HEK293 (cell line): ENCODE measurements around the gene DAO.

ENCODE experiments used
- CTCF ChIA-PET: fragments of 350-600 bp; formaldehyde crosslinking; extraction: SDS; loops from one replicate; lab custom pipeline; 2021; ENCODE audit warnings: antibody characterized with exemption; lab: Yijun Ruan, JAX
- POLR2A ChIA-PET: fragments of 300-600 bp; formaldehyde crosslinking; extraction: SDS; loops from one replicate; lab custom pipeline; 2020; ENCODE audit warnings: antibody characterized with exemption, inconsistent platforms; lab: Yijun Ruan, JAX
- H3K27ac ChIP-seq: fragments of 200-500 bp; sonication (Bioruptor generic); 2 replicates; pipeline ENCODE4 v1.5.1; 2014; ENCODE audit warnings: low read depth, low read length, control low read depth, inconsistent platforms; ENCODE audit errors: extremely low read depth
- H3K36me3 ChIP-seq, 2 experiments: fragments of 200-500 bp in 1 of 2; sonication (Bioruptor generic) in 1 of 2; 1 replicate in 1 of 2; 2 replicates in 1 of 2; pipeline ENCODE4 v1.5.1; 2014 to 2017; ENCODE audit warnings: inconsistent platforms in 2 of 2, low read length in 2 of 2; ENCODE audit not compliant: control insufficient read depth in 2 of 2, insufficient read depth in 1 of 2
- H3K4me1 ChIP-seq: fragments of 200-500 bp; sonication (Bioruptor generic); 2 replicates; pipeline ENCODE4 v1.5.1; 2014; ENCODE audit warnings: mild to moderate bottlenecking, low read length, inconsistent platforms; ENCODE audit not compliant: control insufficient read depth, insufficient read depth
- H3K4me3 ChIP-seq: 2 replicates; pipeline ENCODE4 v1.5.1; 2011; ENCODE audit warnings: low read depth, mild to moderate bottlenecking, control low read depth, low read length, moderate library complexity
- H3K9me3 ChIP-seq: fragments of 200-500 bp; sonication (Bioruptor generic); 2 replicates; pipeline ENCODE4 v1.5.1; 2014; ENCODE audit warnings: low read depth, low read length, inconsistent platforms; ENCODE audit not compliant: control insufficient read depth, insufficient read depth
- BCL6B ChIP-seq: fragments of 450-650 bp; formaldehyde crosslinking; IDR thresholded peaks from 2 replicates; pipeline ENCODE4 v1.5.1; 2017; ENCODE audit warnings: missing biosample characterization, missing genetic modification characterization
- CTCF ChIP-seq: fragments of 450-650 bp; formaldehyde crosslinking; IDR thresholded peaks from 2 replicates; pipeline ENCODE4 v1.5.1; 2016; ENCODE audit warnings: missing biosample characterization, missing genetic modification characterization
- GFI1B ChIP-seq: fragments of 450-650 bp; formaldehyde crosslinking; IDR thresholded peaks from 2 replicates; pipeline ENCODE4 v1.5.1; 2016; ENCODE audit warnings: missing biosample characterization, missing genetic modification characterization
- GLIS1 ChIP-seq: fragments of 450-650 bp; formaldehyde crosslinking; IDR thresholded peaks from 2 replicates; pipeline ENCODE4 v1.5.1; 2016; ENCODE audit warnings: missing biosample characterization, missing genetic modification characterization
- KLF9 ChIP-seq: fragments of 450-650 bp; formaldehyde crosslinking; IDR thresholded peaks from 2 replicates; pipeline ENCODE4 v1.5.1; 2016; ENCODE audit warnings: missing biosample characterization, missing genetic modification characterization, low read depth
- OSR2 ChIP-seq: fragments of 450-650 bp; formaldehyde crosslinking; IDR thresholded peaks from 2 replicates; pipeline ENCODE4 v1.5.1; 2016; ENCODE audit warnings: missing biosample characterization, missing genetic modification characterization
- SCRT1 ChIP-seq: fragments of 450-650 bp; formaldehyde crosslinking; IDR thresholded peaks from 2 replicates; pipeline ENCODE4 v1.5.1; 2016; ENCODE audit warnings: missing biosample characterization, missing genetic modification characterization, borderline replicate concordance
- SCRT2 ChIP-seq: fragments of 450-650 bp; formaldehyde crosslinking; IDR thresholded peaks from 2 replicates; pipeline ENCODE4 v1.5.1; 2016; ENCODE audit warnings: missing biosample characterization, missing genetic modification characterization
- TSHZ1 ChIP-seq: fragments of 450-650 bp; formaldehyde crosslinking; IDR thresholded peaks from 2 replicates; pipeline ENCODE4 v1.5.1; 2016; ENCODE audit warnings: missing biosample characterization, missing genetic modification characterization, borderline replicate concordance
- YY2 ChIP-seq: fragments of 450-650 bp; formaldehyde crosslinking; IDR thresholded peaks from 2 replicates; pipeline ENCODE4 v1.5.1; 2016; ENCODE audit warnings: missing biosample characterization, missing genetic modification characterization
- ZBTB44 ChIP-seq: fragments of 450-650 bp; IDR thresholded peaks from 2 replicates; pipeline ENCODE4 v1.5.1; 2018; ENCODE audit warnings: missing biosample characterization, mild to moderate bottlenecking, missing genetic modification characterization
- ZBTB6 ChIP-seq: fragments of 450-650 bp; formaldehyde crosslinking; IDR thresholded peaks from 2 replicates; pipeline ENCODE4 v1.5.1; 2017; ENCODE audit warnings: missing biosample characterization, missing genetic modification characterization
- ZFP37 ChIP-seq: fragments of 450-650 bp; formaldehyde crosslinking; IDR thresholded peaks from 2 replicates; pipeline ENCODE4 v1.5.1; 2016; ENCODE audit warnings: missing biosample characterization, missing genetic modification characterization
- ZFP41 ChIP-seq: fragments of 450-650 bp; formaldehyde crosslinking; IDR thresholded peaks from 2 replicates; pipeline ENCODE4 v1.5.1; 2016; ENCODE audit warnings: missing biosample characterization, missing genetic modification characterization, borderline replicate concordance
- ZNF202 ChIP-seq: fragments of 450-650 bp; formaldehyde crosslinking; IDR thresholded peaks from 2 replicates; pipeline ENCODE4 v1.5.1; 2016; ENCODE audit warnings: missing biosample characterization, missing genetic modification characterization, borderline replicate concordance
- ZNF221 ChIP-seq: fragments of 450-650 bp; formaldehyde crosslinking; IDR thresholded peaks from 2 replicates; pipeline ENCODE4 v1.5.1; 2017; ENCODE audit warnings: missing biosample characterization, missing genetic modification characterization, borderline replicate concordance
- ZNF239 ChIP-seq: fragments of 450-650 bp; formaldehyde crosslinking; IDR thresholded peaks from 2 replicates; pipeline ENCODE4 v1.5.1; 2016; ENCODE audit warnings: missing biosample characterization, missing genetic modification characterization
- ZNF302 ChIP-seq: fragments of 450-650 bp; formaldehyde crosslinking; IDR thresholded peaks from 2 replicates; pipeline ENCODE4 v1.5.1; 2016; ENCODE audit warnings: missing biosample characterization, missing genetic modification characterization, low read depth
- ZNF433 ChIP-seq: fragments of 450-650 bp; formaldehyde crosslinking; IDR thresholded peaks from 2 replicates; pipeline ENCODE4 v1.5.1; 2016; ENCODE audit warnings: missing biosample characterization, missing genetic modification characterization, low read depth
- ZNF596 ChIP-seq: fragments of 450-650 bp; IDR thresholded peaks from 2 replicates; pipeline ENCODE4 v1.5.0; 2018; ENCODE audit warnings: missing biosample characterization, mild to moderate bottlenecking, missing genetic modification characterization, moderate library complexity
- ZNF776 ChIP-seq: fragments of 450-650 bp; formaldehyde crosslinking; IDR thresholded peaks from 2 replicates; pipeline ENCODE4 v1.5.0; 2017; ENCODE audit warnings: missing biosample characterization, missing genetic modification characterization, borderline replicate concordance
- ZNF785 ChIP-seq: fragments of 450-650 bp; formaldehyde crosslinking; IDR thresholded peaks from 2 replicates; pipeline ENCODE4 v1.5.1; 2016; ENCODE audit warnings: missing biosample characterization, missing genetic modification characterization
- ZNF843 ChIP-seq: fragments of 450-650 bp; formaldehyde crosslinking; IDR thresholded peaks from 2 replicates; pipeline ENCODE4 v1.5.1; 2016; ENCODE audit warnings: missing biosample characterization, missing genetic modification characterization

The DAO gene

GRCh38 chr12:108896817-108897216 is 16.9 kb downstream of the DAO start:
- H3K4me1 ChIP-seq: no peaks in the 10 kb centered on the region
- no peak overlapping the region for H3K27ac ChIP-seq
- CTCF ChIA-PET: interaction anchor here (0.8 kb wide), 1 partner anchor 1567 kb away, joined by 4 read pairs; no protein-coding TSS in a partner anchor
- no peaks in the 10 kb centered on the region for H3K36me3 ChIP-seq
- peak; percentile 78; the same call in 1 of the 2 replicates for TF ChIP-seq SCRT1 (tag by site-specific recombination)
- TF ChIP-seq ZNF785 (tag by site-specific recombination): no peak
- peak; percentile 92 for TF ChIP-seq SCRT2
- TF ChIP-seq, all 188 proteins: peak for 2
- H3K4me3 ChIP-seq: no peak overlapping the region
- no peaks in the 10 kb centered on the region for H3K9me3 ChIP-seq
- POLR2A ChIA-PET: no interaction called here

GRCh38 chr12:108899145-108899544 is 19.3 kb downstream of the DAO start:
- Histone ChIP-seq H3K4me1 (no peaks in the 10 kb centered on the region), H3K4me3 (no peak overlapping the region), H3K27ac (no peak overlapping the region), H3K9me3 (no peaks in the 10 kb centered on the region), H3K36me3 (no peaks in the 10 kb centered on the region)
- CTCF ChIA-PET: interaction anchor here (0.7 kb wide), 1 partner anchor 14 kb away, joined by 3 read pairs; no protein-coding TSS in a partner anchor
- POLR2A ChIA-PET: no interaction called here
- TF ChIP-seq ZBTB44 (no peak), ZNF433 (tag by site-specific recombination) (no peak), GLIS1 (tag by site-specific recombination) (no peak), OSR2 (tag by site-specific recombination) (no peak), ZFP37 (tag by site-specific recombination) (no peak), BCL6B (tag by site-specific recombination) (no peak), ZNF202 (tag by site-specific recombination) (no peak), YY2 (no peak), TSHZ1 (no peak), ZNF596 (tag by site-specific recombination) (no peak)

- H3K27ac ChIP-seq: no peak overlapping the region
- ChIA-PET POLR2A (no interaction called here), CTCF (interaction anchor here (1.0 kb wide), 1 partner anchor 21 kb away, joined by 4 read pairs; no protein-coding TSS in a partner anchor)
- TF ChIP-seq ZBTB6 (tag by site-specific recombination) (no peak), ZNF776 (tag by site-specific recombination) (no peak), ZNF302 (tag by site-specific recombination) (no peak), ZNF221 (tag by site-specific recombination) (no peak), CTCF (no peak), ZNF843 (no peak), KLF9 (no peak), GFI1B (no peak), ZNF239 (tag by site-specific recombination) (no peak), ZFP41 (no peak)
Measured at GRCh38 chr12:108905725-108906124, 25.8 kb downstream of the DAO start.

More at GRCh38 chr12:108905725-108906124, 25.8 kb downstream of the DAO start:
- Histone ChIP-seq H3K4me1 (no peaks in the 10 kb centered on the region), H3K4me3 (no peak overlapping the region), H3K9me3 (no peaks in the 10 kb centered on the region), H3K36me3 (no peaks in the 10 kb centered on the region)
